ENCODE results near the gene CGB7. TPM values are rescaled to one million over a fixed set of nuclear protein-coding genes. Genes with fewer than 3 reads are reported as not detected.

Gene CGB7
- total and polyA plus RNA-seq, 10 of the 15 experiments (the other 5 are each of a cell fraction or from before 2014, with no cell fraction given): 0.06 TPM; not detected in 9

DNA sequence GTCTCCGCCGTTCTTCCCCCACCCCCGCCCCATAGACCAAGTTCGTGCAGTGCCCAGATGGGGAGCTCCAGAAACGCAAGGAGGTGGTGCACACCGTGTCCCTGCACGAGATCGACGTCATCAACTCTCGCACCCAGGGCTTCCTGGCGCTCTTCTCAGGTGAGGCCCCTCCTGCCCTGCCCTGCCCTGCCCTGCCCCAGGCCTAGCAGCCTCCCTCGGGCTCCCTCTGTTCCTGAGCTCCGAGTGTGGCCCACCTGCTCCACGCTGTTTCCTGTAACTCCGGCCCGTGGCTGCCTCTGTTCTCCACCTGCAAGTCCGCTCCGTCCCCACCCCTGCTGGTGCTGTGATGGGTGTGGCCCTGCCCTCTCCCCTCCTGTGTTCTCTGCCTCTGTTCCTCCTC, 47.1 kb downstream of the CGB7 start:
- Histone ChIP-seq H3K36me3 (ENCODE audit: control insufficient read depth in 2 of 2, insufficient read depth in 2 of 2, low read length in 1 of 2) (peaks cover 14 to 25% of the 10 kb centered on the region in 2 experiments), H3K79me2 (ENCODE audit: control insufficient read depth, insufficient read depth, low read length) (no peaks in the 10 kb centered on the region), H4K20me1 (ENCODE audit: control insufficient read depth, insufficient read depth) (no peaks in the 10 kb centered on the region), H3K9me3 (replicated peaks; ENCODE audit: control insufficient read depth, insufficient read depth, low read length) (no peaks in the 10 kb centered on the region), H2AFZ (ENCODE audit: control insufficient read depth, low read depth, low read length) (no peak overlapping the region), H3K4me3 (no peak overlapping the region), H3K9ac (ENCODE audit: control insufficient read depth, insufficient read depth, low read length) (no peak overlapping the region), H3K27me3 (replicated peaks in 1 of 2; ENCODE audit: control insufficient read depth in 2 of 2, insufficient read depth in 2 of 2, low read length in 1 of 2) (no peaks in the 10 kb centered on the region), H3K4me1 (ENCODE audit: control insufficient read depth, insufficient read depth, low read length) (no peaks in the 10 kb centered on the region), H3K27ac (ENCODE audit: control insufficient read depth, insufficient read depth) (no peak overlapping the region), H3K4me2 (ENCODE audit: control insufficient read depth, insufficient read depth) (no peak overlapping the region)
- no peak for DNase-seq (ENCODE audit: low read depth, low spot score)
- intact Hi-C loops (cut with micrococcal nuclease; ENCODE audit: unreplicated experiment): no loop called here
- SMC1A ChIA-PET (ENCODE audit: uncharacterized antibody, unreplicated experiment): no interaction called here
- no TSS peak for BruUV-seq (replicated peaks)
- CTCF ChIA-PET: no interaction called here
- POLR2A ChIA-PET: no interaction called here
- in situ Hi-C loops (cut with MboI): no loop called here
- FAIRE-seq: no peak
- RAD21 ChIA-PET (ENCODE audit: unreplicated experiment): no interaction called here
- no peak for ATAC-seq
- 87% methylated on average over 18 of the region's 18 CpGs for WGBS (ENCODE audit: insufficient coverage, insufficient replicate concordance, low lambda C conversion rate, missing lambda C conversion rate)
- no peak for TF ChIP-seq JUND (IDR thresholded peaks at IDR 0.05; ENCODE audit: low read depth, low read length)
- no peak for TF ChIP-seq PAX5 (IDR thresholded peaks at IDR 0.05; ENCODE audit: borderline replicate concordance, low read depth, low read length)
- TF ChIP-seq ZNF207 (IDR thresholded peaks at IDR 0.05; ENCODE audit: borderline replicate concordance): no peak
- no peak for TF ChIP-seq BRCA1 (IDR thresholded peaks at IDR 0.05; ENCODE audit: low read depth, low read length)
- TF ChIP-seq STAT1 (conservative IDR thresholded peaks at IDR 0.05): no peak
- TF ChIP-seq SIN3A (IDR thresholded peaks at IDR 0.05; ENCODE audit: low read depth, low read length): no peak
- TF ChIP-seq NFIC (IDR thresholded peaks at IDR 0.05; ENCODE audit: low read depth, low read length): no peak
- TF ChIP-seq, protein P1, sequence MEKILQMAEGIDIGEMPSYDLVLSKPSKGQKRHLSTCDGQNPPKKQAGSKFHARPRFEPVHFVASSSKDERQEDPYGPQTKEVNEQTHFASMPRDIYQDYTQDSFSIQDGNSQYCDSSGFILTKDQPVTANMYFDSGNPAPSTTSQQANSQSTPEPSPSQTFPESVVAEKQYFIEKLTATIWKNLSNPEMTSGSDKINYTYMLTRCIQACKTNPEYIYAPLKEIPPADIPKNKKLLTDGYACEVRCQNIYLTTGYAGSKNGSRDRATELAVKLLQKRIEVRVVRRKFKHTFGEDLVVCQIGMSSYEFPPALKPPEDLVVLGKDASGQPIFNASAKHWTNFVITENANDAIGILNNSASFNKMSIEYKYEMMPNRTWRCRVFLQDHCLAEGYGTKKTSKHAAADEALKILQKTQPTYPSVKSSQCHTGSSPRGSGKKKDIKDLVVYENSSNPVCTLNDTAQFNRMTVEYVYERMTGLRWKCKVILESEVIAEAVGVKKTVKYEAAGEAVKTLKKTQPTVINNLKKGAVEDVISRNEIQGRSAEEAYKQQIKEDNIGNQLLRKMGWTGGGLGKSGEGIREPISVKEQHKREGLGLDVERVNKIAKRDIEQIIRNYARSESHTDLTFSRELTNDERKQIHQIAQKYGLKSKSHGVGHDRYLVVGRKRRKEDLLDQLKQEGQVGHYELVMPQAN (conservative IDR thresholded peaks at IDR 0.05): no peak
- TF ChIP-seq, protein P2, sequence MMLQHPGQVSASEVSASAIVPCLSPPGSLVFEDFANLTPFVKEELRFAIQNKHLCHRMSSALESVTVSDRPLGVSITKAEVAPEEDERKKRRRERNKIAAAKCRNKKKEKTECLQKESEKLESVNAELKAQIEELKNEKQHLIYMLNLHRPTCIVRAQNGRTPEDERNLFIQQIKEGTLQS (IDR thresholded peaks at IDR 0.05; ENCODE audit: borderline replicate concordance, extremely low read depth, low read depth, low read length): no peak
- TF ChIP-seq, protein P3, sequence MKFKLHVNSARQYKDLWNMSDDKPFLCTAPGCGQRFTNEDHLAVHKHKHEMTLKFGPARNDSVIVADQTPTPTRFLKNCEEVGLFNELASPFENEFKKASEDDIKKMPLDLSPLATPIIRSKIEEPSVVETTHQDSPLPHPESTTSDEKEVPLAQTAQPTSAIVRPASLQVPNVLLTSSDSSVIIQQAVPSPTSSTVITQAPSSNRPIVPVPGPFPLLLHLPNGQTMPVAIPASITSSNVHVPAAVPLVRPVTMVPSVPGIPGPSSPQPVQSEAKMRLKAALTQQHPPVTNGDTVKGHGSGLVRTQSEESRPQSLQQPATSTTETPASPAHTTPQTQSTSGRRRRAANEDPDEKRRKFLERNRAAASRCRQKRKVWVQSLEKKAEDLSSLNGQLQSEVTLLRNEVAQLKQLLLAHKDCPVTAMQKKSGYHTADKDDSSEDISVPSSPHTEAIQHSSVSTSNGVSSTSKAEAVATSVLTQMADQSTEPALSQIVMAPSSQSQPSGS (IDR thresholded peaks at IDR 0.05; ENCODE audit: low read length): no peak
- no peak for TF ChIP-seq TAF1 (IDR thresholded peaks at IDR 0.05; ENCODE audit: borderline replicate concordance, low read depth, low read length)
- TF ChIP-seq, protein P4, sequence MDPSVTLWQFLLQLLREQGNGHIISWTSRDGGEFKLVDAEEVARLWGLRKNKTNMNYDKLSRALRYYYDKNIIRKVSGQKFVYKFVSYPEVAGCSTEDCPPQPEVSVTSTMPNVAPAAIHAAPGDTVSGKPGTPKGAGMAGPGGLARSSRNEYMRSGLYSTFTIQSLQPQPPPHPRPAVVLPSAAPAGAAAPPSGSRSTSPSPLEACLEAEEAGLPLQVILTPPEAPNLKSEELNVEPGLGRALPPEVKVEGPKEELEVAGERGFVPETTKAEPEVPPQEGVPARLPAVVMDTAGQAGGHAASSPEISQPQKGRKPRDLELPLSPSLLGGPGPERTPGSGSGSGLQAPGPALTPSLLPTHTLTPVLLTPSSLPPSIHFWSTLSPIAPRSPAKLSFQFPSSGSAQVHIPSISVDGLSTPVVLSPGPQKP (IDR thresholded peaks at IDR 0.05; ENCODE audit: low read depth, low read length): no peak
- no peak for TF ChIP-seq KDM1A (IDR thresholded peaks at IDR 0.05; ENCODE audit: borderline replicate concordance)
- TF ChIP-seq, protein P5, sequence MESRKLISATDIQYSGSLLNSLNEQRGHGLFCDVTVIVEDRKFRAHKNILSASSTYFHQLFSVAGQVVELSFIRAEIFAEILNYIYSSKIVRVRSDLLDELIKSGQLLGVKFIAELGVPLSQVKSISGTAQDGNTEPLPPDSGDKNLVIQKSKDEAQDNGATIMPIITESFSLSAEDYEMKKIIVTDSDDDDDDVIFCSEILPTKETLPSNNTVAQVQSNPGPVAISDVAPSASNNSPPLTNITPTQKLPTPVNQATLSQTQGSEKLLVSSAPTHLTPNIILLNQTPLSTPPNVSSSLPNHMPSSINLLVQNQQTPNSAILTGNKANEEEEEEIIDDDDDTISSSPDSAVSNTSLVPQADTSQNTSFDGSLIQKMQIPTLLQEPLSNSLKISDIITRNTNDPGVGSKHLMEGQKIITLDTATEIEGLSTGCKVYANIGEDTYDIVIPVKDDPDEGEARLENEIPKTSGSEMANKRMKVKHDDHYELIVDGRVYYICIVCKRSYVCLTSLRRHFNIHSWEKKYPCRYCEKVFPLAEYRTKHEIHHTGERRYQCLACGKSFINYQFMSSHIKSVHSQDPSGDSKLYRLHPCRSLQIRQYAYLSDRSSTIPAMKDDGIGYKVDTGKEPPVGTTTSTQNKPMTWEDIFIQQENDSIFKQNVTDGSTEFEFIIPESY (IDR thresholded peaks at IDR 0.05): no peak
- no peak for TF ChIP-seq CREM (IDR thresholded peaks at IDR 0.05; ENCODE audit: low read depth)
- TF ChIP-seq ZNF384 (IDR thresholded peaks at IDR 0.05; ENCODE audit: borderline replicate concordance, low read depth, low read length): no peak
- no peak for TF ChIP-seq BACH1 (IDR thresholded peaks at IDR 0.05; ENCODE audit: borderline replicate concordance)
- TF ChIP-seq, protein P6, sequence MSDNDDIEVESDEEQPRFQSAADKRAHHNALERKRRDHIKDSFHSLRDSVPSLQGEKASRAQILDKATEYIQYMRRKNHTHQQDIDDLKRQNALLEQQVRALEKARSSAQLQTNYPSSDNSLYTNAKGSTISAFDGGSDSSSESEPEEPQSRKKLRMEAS (IDR thresholded peaks at IDR 0.05; ENCODE audit: low read depth, low read length): no peak

Data from GM12878 (cell line).